Measurements from ENCODE around the gene ACKR3.

DNA sequence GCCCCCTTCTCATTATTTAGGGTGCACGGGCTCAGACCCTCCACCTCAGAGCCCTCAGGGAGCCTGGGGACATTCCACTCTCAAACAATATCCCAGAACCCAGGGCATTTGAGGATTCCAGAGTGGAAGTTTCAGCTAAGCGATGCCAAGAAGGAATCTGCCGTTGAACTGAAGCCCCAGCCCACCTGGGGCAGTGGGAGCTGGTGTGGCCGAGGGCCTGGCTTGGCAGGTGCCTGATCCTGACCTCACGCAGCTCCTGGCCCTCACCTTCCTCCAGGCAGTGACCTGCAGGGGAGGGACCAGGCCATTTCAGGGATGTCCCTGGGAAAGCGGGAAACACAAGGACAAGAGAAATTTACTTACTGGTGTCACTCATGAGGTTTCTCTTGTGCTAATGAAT, 58.2 kb downstream of the ACKR3 start:
- TF ChIP-seq CTCF (IDR thresholded peaks at IDR 0.05) (no peak), TCF7L2 (IDR thresholded peaks at IDR 0.05; ENCODE audit: low read depth, low read length) (no peak)
